Measurements from ENCODE around the gene EID3. TPM values are rescaled to one million over a fixed set of nuclear protein-coding genes. Genes with fewer than 3 reads are reported as not detected.

The EID3 gene
- total RNA-seq, 4 donors from 2014 or later: 0.51 to 3.4 (median 1.00) TPM

DNA sequence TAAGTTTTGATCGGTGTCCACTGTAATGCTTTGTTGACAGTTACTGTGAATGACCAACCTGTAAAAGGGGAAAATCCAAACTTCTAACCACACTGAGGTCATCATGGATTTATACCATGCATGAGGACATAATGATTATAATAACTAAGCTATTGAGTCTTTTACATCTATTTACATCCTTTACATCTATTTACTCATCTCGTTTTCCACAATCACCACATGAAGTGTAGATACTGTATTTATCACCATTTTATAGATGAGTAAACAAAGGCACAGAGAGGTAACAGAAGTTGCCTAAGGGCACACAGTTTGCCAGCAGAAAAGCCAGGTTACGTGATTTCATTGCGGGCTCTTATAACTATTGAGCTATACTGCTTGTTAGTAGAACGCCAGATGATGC is 27.9 kb upstream of the EID3 start:
- Histone ChIP-seq H3K9me3 (no peaks in the 10 kb centered on the region), H3K27me3 (no peaks in the 10 kb centered on the region), H3K27ac (no peak overlapping the region), H3K36me3 (no peaks in the 10 kb centered on the region), H3K4me3 (no peak overlapping the region), H3K4me1 (no peaks in the 10 kb centered on the region)
- no peak for DNase-seq
- intact Hi-C loops (cut with DNase I; ENCODE audit: low total_unique reads) (no loop called here), in situ Hi-C loops (cut with MboI; ENCODE audit: low sequenced_read_pairs in 4 of 4) (loop anchor here in 1 of 4 donors (25.0 kb wide), 1 partner anchor 338 kb away; the partner anchor contains the start of gene HSP90B1)
- no peak for ATAC-seq
- TF ChIP-seq POLR2A (IDR thresholded peaks at IDR 0.05): no peak
- TF ChIP-seq, protein P1, sequence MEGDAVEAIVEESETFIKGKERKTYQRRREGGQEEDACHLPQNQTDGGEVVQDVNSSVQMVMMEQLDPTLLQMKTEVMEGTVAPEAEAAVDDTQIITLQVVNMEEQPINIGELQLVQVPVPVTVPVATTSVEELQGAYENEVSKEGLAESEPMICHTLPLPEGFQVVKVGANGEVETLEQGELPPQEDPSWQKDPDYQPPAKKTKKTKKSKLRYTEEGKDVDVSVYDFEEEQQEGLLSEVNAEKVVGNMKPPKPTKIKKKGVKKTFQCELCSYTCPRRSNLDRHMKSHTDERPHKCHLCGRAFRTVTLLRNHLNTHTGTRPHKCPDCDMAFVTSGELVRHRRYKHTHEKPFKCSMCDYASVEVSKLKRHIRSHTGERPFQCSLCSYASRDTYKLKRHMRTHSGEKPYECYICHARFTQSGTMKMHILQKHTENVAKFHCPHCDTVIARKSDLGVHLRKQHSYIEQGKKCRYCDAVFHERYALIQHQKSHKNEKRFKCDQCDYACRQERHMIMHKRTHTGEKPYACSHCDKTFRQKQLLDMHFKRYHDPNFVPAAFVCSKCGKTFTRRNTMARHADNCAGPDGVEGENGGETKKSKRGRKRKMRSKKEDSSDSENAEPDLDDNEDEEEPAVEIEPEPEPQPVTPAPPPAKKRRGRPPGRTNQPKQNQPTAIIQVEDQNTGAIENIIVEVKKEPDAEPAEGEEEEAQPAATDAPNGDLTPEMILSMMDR (IDR thresholded peaks at IDR 0.05 in 4 of 5, conservative IDR thresholded peaks at IDR 0.05 in 1 of 5): no peak

DNA sequence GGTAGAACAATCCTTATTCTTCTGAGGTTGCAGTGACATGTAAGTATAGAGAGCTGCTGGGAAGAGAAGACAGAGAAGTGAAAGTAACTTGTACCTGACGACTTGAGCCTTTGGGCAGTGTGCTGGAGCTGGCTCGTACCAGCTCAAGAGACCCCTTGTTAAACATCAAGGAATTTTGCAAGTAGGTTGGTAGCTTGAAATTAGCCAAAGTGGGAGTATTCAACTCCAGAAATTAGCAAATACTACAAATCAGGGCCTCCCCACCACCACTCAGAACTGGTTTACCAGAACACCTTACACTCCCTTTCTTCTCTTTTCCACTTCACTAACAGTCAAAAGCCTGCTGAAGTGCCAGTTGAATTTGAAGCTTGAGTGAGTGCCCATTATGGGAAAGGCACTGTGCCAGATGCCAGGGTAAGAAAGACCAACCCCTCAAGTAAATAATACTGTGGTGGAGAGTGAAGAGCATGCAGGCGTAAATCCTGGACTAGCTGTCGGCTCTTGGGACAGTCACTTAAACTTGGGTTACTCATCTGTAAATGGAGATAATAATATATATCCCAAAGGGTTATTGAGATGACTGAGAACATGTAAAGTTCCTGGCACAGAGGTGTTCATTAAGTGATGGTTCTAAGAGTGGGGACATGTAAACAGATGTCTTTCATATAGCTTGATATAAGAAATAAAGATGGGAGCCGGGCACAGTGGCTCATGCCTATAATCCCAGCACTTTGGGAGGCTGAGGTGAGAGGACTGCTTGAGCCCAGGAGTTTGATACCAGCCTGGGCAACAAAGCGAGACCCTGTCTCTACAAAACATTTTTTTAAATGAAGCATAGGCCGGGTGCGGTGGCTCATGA is 27.0 kb upstream of the EID3 start:
- H3K27me3 ChIP-seq: no peaks in the 10 kb centered on the region
- in situ Hi-C loops (cut with MboI; ENCODE audit: low sequenced_read_pairs in 4 of 4) (loop anchor here in 1 of 4 donors (25.0 kb wide), 1 partner anchor 339 kb away; the partner anchor contains the start of gene HSP90B1), intact Hi-C loops (cut with DNase I; ENCODE audit: low total_unique reads) (no loop called here)
- TF ChIP-seq, protein P1 (IDR thresholded peaks at IDR 0.05 in 4 of 5, conservative IDR thresholded peaks at IDR 0.05 in 1 of 5): no peak
- no peak for TF ChIP-seq POLR2A (IDR thresholded peaks at IDR 0.05)
- no peaks in the 10 kb centered on the region for H3K36me3 ChIP-seq
- no peaks in the 10 kb centered on the region for H3K9me3 ChIP-seq
- peak overlapping the region in 1 of 4 donors; percentile 38 for H3K4me3 ChIP-seq
- DNase-seq (no peak), ATAC-seq (no peak)
- no peak overlapping the region for H3K27ac ChIP-seq
- H3K4me1 ChIP-seq: no peaks in the 10 kb centered on the region

- H3K4me3 ChIP-seq: no peak overlapping the region
- no peaks in the 10 kb centered on the region for H3K9me3 ChIP-seq
- no peak for DNase-seq
- TF ChIP-seq POLR2A (IDR thresholded peaks at IDR 0.05): no peak
- TF ChIP-seq, protein P1 (IDR thresholded peaks at IDR 0.05 in 4 of 5, conservative IDR thresholded peaks at IDR 0.05 in 1 of 5): no peak
- no peak for ATAC-seq
- intact Hi-C loops (cut with DNase I; ENCODE audit: low total_unique reads): no loop called here
- no peak overlapping the region for H3K27ac ChIP-seq
- H3K36me3 ChIP-seq: no peaks in the 10 kb centered on the region
- in situ Hi-C loops (cut with MboI; ENCODE audit: low sequenced_read_pairs in 4 of 4): loop anchor here in 1 of 4 donors (25.0 kb wide), 1 partner anchor 342 kb away; the partner anchor contains the start of gene HSP90B1
- no peaks in the 10 kb centered on the region for H3K4me1 ChIP-seq
- no peaks in the 10 kb centered on the region for H3K27me3 ChIP-seq
Observed at GRCh38 chr12:104279164-104279563, 24.4 kb upstream of the EID3 start.

DNA sequence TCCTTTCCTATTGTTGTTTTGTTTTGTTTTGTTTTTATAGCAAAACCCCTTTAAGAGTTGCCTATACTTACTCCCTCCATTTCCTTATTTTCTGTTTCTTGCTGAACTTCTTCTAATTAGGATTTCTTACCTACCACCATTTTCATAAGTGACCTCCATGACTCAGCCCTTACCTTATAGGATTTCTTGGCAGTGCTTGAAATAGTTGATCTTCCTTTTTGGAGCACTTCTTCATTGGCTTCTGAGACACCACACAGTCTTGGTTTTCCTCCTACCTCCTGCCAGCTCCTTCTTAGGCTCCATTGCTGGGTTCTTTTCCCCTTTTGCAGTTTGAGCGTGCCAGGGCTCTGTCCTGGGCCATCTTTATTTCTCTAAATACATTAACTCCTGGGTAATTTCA is 23.4 kb upstream of the EID3 start:
- in situ Hi-C loops (cut with MboI; ENCODE audit: low sequenced_read_pairs in 4 of 4) (loop anchor here in 1 of 4 donors (10.0 to 25.0 kb wide), 2 partner anchors 65 to 343 kb away; partner anchors contain the start of genes HSP90B1 and TXNRD1), intact Hi-C loops (cut with DNase I; ENCODE audit: low total_unique reads) (loop anchor here (10.0 kb wide), 1 partner anchor 475 kb away; no protein-coding TSS in a partner anchor)
- no peaks in the 10 kb centered on the region for H3K27me3 ChIP-seq
- no peak overlapping the region for H3K4me3 ChIP-seq
- no peak overlapping the region for H3K27ac ChIP-seq
- TF ChIP-seq, protein P1 (IDR thresholded peaks at IDR 0.05 in 4 of 5, conservative IDR thresholded peaks at IDR 0.05 in 1 of 5): no peak
- no peak for TF ChIP-seq POLR2A (IDR thresholded peaks at IDR 0.05)
- no peak for DNase-seq
- H3K36me3 ChIP-seq: no peaks in the 10 kb centered on the region
- H3K4me1 ChIP-seq: no peaks in the 10 kb centered on the region
- H3K9me3 ChIP-seq: no peaks in the 10 kb centered on the region
- ATAC-seq: no peak

Data from gastrocnemius medialis (tissue), 4 donors.